KMS-11 (cell line): ENCODE measurements around the gene KIAA1755.
A peak's percentile ranks its signal among the peaks of the same experiment; 100 is the strongest.

Source experiments
- H2AFZ ChIP-seq: fragments of 200-600 bp; sonication (generic); 2 replicates; pipeline ENCODE4 v1.6.1; 2016; ENCODE audit warnings: antibody characterized with exemption, mixed run types, low read depth
- H3K27ac ChIP-seq: fragments of 200-600 bp; sonication (generic); 2 replicates; pipeline ENCODE4 v1.6.1; 2016; ENCODE audit warnings: mild to moderate bottlenecking, mixed run types
- H3K27me3 ChIP-seq: fragments of 200-600 bp; sonication (generic); 2 replicates; pipeline ENCODE4 v1.6.1; 2017; ENCODE audit warnings: mild to moderate bottlenecking, low read depth, mixed run types, moderate library complexity; ENCODE audit not compliant: insufficient read depth
- H3K36me3 ChIP-seq: fragments of 200-600 bp; sonication (generic); 2 replicates; pipeline ENCODE4 v1.6.1; 2017; ENCODE audit warnings: mild to moderate bottlenecking, mixed run types; ENCODE audit not compliant: insufficient read depth
- H3K4me1 ChIP-seq: fragments of 200-600 bp; sonication (generic); 2 replicates; pipeline ENCODE4 v1.6.1; 2016; ENCODE audit warnings: mild to moderate bottlenecking, low read depth, mixed run types; ENCODE audit not compliant: poor library complexity, severe bottlenecking
- H3K4me2 ChIP-seq: fragments of 200-600 bp; sonication (generic); 2 replicates; pipeline ENCODE4 v1.7.0; 2016; ENCODE audit warnings: mild to moderate bottlenecking, mixed run types
- H3K4me3 ChIP-seq: fragments of 200-600 bp; sonication (generic); IDR thresholded peaks from 2 replicates; pipeline ENCODE4 v1.6.1; 2017; ENCODE audit warnings: low read depth, low read length, mixed read lengths; ENCODE audit not compliant: insufficient read depth
- H3K79me2 ChIP-seq: fragments of 200-600 bp; sonication (generic); 2 replicates; pipeline ENCODE4 v1.6.1; 2016; ENCODE audit warnings: low read depth, mixed run types; ENCODE audit not compliant: insufficient read depth
- H3K9ac ChIP-seq: fragments of 200-600 bp; sonication (generic); 2 replicates; pipeline ENCODE4 v1.6.1; 2016; ENCODE audit warnings: mild to moderate bottlenecking, mixed run types
- H4K20me1 ChIP-seq: fragments of 200-600 bp; sonication (generic); 2 replicates; pipeline ENCODE4 v1.6.1; 2016; ENCODE audit warnings: mild to moderate bottlenecking, mixed run types; ENCODE audit not compliant: insufficient read depth
- CTCF ChIP-seq: fragments of 200-600 bp; sonication (generic); conservative IDR thresholded peaks from 2 replicates; pipeline ENCODE4 v1.6.1; 2017; ENCODE audit warnings: low read depth, mild to moderate bottlenecking, antibody characterized with exemption, low read length, moderate library complexity, mixed read lengths

KIAA1755 gene

DNA sequence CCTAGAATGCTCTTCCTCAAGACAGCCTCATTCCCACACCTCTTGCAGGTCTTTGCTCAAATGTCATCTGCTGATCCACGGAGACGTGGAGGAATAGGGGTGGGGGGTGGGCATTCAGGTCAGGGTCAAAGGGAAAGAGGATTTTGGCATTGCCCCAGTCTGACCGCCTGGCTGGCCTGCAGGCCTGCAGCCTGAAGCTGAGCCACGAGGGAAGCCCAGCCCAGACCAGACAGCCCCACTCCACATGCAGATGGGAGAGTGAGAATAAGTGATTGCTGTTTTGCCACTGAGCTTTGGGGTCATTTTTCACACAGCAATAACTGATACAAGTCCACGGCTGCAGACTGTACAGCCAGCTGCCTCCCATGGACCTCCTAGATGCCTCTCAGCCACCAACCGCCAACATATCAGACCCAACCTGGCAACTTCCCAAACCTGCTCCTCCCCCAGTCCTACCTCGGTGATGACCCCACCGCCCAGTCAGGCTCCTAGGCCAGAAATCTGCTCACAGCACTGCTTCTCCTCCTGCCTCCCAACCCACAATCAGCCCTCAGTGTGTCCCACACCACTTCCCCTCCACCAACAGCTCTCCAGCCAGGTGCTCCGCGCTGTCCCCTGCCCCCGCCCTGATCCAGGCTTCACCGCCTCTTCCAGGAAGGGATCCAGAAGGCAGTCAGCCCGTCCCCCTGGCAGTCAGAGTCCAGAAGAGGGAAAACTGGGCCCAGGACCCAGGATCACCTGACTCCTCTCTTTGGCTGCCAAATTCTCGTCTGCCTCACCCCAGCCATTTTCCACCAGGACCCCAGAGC, 14.0 kb downstream of the KIAA1755 start:
- Histone ChIP-seq H2AFZ (no peak overlapping the region), H3K27ac (no peak overlapping the region), H3K4me2 (no peak overlapping the region), H3K36me3 (no peaks in the 10 kb centered on the region), H3K9ac (no peak overlapping the region), H3K4me3 (no peak overlapping the region), H3K79me2 (no peaks in the 10 kb centered on the region), H4K20me1 (no peaks in the 10 kb centered on the region), H3K27me3 (no peaks in the 10 kb centered on the region), H3K4me1 (no peaks in the 10 kb centered on the region)
- no peak for TF ChIP-seq CTCF

DNA sequence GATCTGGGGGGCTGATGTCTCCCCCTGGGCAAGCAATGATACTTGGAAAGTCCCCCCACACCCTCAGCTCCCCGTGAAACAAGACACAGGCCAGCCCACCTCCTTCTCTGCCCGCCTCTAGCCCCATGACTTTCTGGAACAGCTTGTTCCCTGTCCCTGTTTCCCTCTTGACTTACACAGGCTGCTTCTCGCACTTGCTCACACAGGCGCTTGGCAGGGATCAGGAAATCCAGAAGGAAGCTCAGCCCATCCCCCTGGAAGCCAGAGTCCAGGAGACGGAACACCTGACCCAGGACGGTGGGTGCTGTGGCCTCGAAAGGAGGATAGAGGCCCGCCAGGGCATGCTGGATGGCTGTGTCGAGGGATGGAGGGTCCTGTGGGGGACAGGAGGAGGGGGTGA, 14.8 kb downstream of the KIAA1755 start:
- no peak overlapping the region for H3K4me3 ChIP-seq
- no peaks in the 10 kb centered on the region for H3K4me1 ChIP-seq
- TF ChIP-seq CTCF = no peak
- no peak overlapping the region for H3K27ac ChIP-seq
- no peaks in the 10 kb centered on the region for H3K79me2 ChIP-seq
- H3K4me2 ChIP-seq = no peak overlapping the region
- H2AFZ ChIP-seq = no peak overlapping the region
- H3K27me3 ChIP-seq = no peaks in the 10 kb centered on the region; the same call in 1 of the 2 replicates
- no peak overlapping the region for H3K9ac ChIP-seq
- H4K20me1 ChIP-seq = no peaks in the 10 kb centered on the region
- H3K36me3 ChIP-seq = no peaks in the 10 kb centered on the region

DNA sequence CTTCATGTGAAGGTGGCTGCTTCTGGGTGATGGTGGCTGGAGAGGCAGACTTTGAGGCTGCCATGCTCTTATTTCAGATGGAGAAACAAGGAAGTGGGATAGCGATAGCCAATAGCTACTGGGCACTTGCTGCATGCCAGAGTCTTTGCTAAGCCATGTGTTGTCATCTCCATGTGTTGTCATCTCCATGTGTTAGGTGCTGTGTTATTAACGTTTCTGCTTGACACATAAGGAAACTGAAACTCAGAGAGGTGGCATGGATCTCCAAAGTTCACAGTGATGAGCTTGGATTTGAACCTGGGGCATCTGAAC, 16.9 kb downstream of the KIAA1755 start:
- Histone ChIP-seq H3K4me1 (no peaks in the 10 kb centered on the region), H3K9ac (no peak overlapping the region), H3K4me3 (no peak overlapping the region), H3K27ac (no peak overlapping the region), H3K79me2 (no peaks in the 10 kb centered on the region), H3K27me3 (peaks cover 4% of the 10 kb centered on the region; the same call in 1 of the 2 replicates), H2AFZ (no peak overlapping the region), H3K36me3 (no peaks in the 10 kb centered on the region), H3K4me2 (no peak overlapping the region), H4K20me1 (no peaks in the 10 kb centered on the region)
- TF ChIP-seq CTCF = no peak

GRCh38 chr20:38242848-38243708, 17.5 kb downstream of the KIAA1755 start:
- no peak overlapping the region for H2AFZ ChIP-seq
- no peaks in the 10 kb centered on the region for H3K36me3 ChIP-seq
- no peak overlapping the region for H3K4me3 ChIP-seq
- TF ChIP-seq CTCF = peak; percentile 95
- no peak overlapping the region for H3K27ac ChIP-seq
- no peaks in the 10 kb centered on the region for H4K20me1 ChIP-seq
- no peak overlapping the region for H3K4me2 ChIP-seq
- H3K27me3 ChIP-seq = peaks cover 4% of the 10 kb centered on the region; the same call in 1 of the 2 replicates
- H3K79me2 ChIP-seq = no peaks in the 10 kb centered on the region
- H3K9ac ChIP-seq = no peak overlapping the region
- no peaks in the 10 kb centered on the region for H3K4me1 ChIP-seq
